GM23338 (cell line): Measurements from ENCODE around the gene ADCY4. TPM values are rescaled to one million over a fixed set of nuclear protein-coding genes. Genes with fewer than 3 reads are reported as not detected.

ENCODE experiments used
- ATAC-seq: fragments of 200-7000 bp; cut with Tn5 transposase; 3 replicates; pipeline ENCODE4 v1.9.1; 2020
- DNase-seq: peaks from one replicate; pipeline ENCODE4 v3.0.0-alpha.2; 2015; ENCODE audit warnings: low spot score
- H2AFZ ChIP-seq: fragments of 200-600 bp; sonication (generic); 2 replicates; pipeline ENCODE4 v1.8.0; 2016; ENCODE audit warnings: antibody characterized with exemption, mild to moderate bottlenecking, moderate library complexity
- H3F3A ChIP-seq: fragments of 200-600 bp; sonication (generic); replicated peaks from 2 replicates; pipeline ENCODE4 v1.8.0; 2017; ENCODE audit warnings: antibody characterized with exemption, mixed run types, low read depth
- H3K27ac ChIP-seq: fragments of 200-600 bp; sonication (generic); 2 replicates; pipeline ENCODE4 v1.6.1; 2016; ENCODE audit warnings: low read depth
- H3K27me3 ChIP-seq: fragments of 200-600 bp; sonication (generic); 2 replicates; pipeline ENCODE4 v1.8.0; 2016; ENCODE audit warnings: mild to moderate bottlenecking, mixed run types, moderate library complexity; ENCODE audit not compliant: insufficient read depth
- H3K36me3 ChIP-seq: fragments of 200-600 bp; sonication (generic); 2 replicates; pipeline ENCODE4 v1.8.0; 2016; ENCODE audit warnings: mild to moderate bottlenecking; ENCODE audit not compliant: insufficient read depth
- H3K4me1 ChIP-seq: fragments of 200-600 bp; sonication (generic); 2 replicates; pipeline ENCODE4 v1.8.0; 2016; ENCODE audit warnings: mild to moderate bottlenecking, moderate library complexity; ENCODE audit not compliant: insufficient read depth
- H3K4me2 ChIP-seq: fragments of 200-600 bp; sonication (generic); 2 replicates; pipeline ENCODE4 v1.7.1; 2017; ENCODE audit warnings: mixed run types
- H3K4me3 ChIP-seq: fragments of 200-600 bp; sonication (generic); 2 replicates; pipeline ENCODE4 v1.6.1; 2016; ENCODE audit warnings: mixed run types
- H3K79me2 ChIP-seq: fragments of 200-600 bp; sonication (generic); replicated peaks from 2 replicates; pipeline ENCODE4 v1.8.0; 2017; ENCODE audit warnings: mild to moderate bottlenecking; ENCODE audit not compliant: insufficient read depth
- H3K9me2 ChIP-seq: fragments of 200-600 bp; sonication (generic); 2 replicates; pipeline ENCODE4 v1.8.0; 2017; ENCODE audit not compliant: insufficient read depth
- H4K20me1 ChIP-seq: fragments of 200-600 bp; sonication (generic); replicated peaks from 2 replicates; pipeline ENCODE4 v1.8.0; 2017; ENCODE audit warnings: mild to moderate bottlenecking; ENCODE audit not compliant: insufficient read depth
- H3K27ac Mint-ChIP-seq: 2 replicates; pipeline ENCODE4 v1.8.0; 2020; ENCODE audit warnings: inconsistent platforms, mild to moderate bottlenecking, moderate library complexity, mixed read lengths
- H3K27me3 Mint-ChIP-seq: 3 replicates; pipeline ENCODE4 v1.8.0; 2022; ENCODE audit warnings: low read depth, mild to moderate bottlenecking, moderate library complexity, mixed read lengths, inconsistent platforms; ENCODE audit not compliant: insufficient read depth, poor library complexity
- H3K36me3 Mint-ChIP-seq: 3 replicates; pipeline ENCODE4 v1.8.0; 2021; ENCODE audit warnings: low read depth, mild to moderate bottlenecking, inconsistent platforms, moderate library complexity, mixed read lengths
- H3K4me1 Mint-ChIP-seq: 3 replicates; pipeline ENCODE4 v1.8.0; 2020; ENCODE audit warnings: mild to moderate bottlenecking, inconsistent platforms, mixed read lengths
- H3K4me3 Mint-ChIP-seq: 3 replicates; pipeline ENCODE4 v1.8.0; 2021; ENCODE audit warnings: moderate library complexity, mild to moderate bottlenecking, inconsistent platforms, mixed read lengths
- H3K9me3 Mint-ChIP-seq: 3 replicates; pipeline ENCODE4 v1.8.0; 2020; ENCODE audit warnings: moderate library complexity, mild to moderate bottlenecking, inconsistent platforms, mixed read lengths
- CREB1 ChIP-seq: fragments of 250-450 bp; sonication (Bioruptor Pico); IDR thresholded peaks from 2 replicates; pipeline ENCODE4 v1.5.0; 2020; ENCODE audit warnings: low read depth, mild to moderate bottlenecking, moderate library complexity
- CTCF ChIP-seq, 2 experiments: fragments of 200-600 bp in 1 of 2; sonication (generic) in 1 of 2; conservative IDR thresholded peaks; 2 replicates each; pipeline versions ENCODE4 v1.5.1 to v1.6.1; 2016 to 2017; ENCODE audit warnings: antibody characterized with exemption in 2 of 2, low read depth in 2 of 2, mild to moderate bottlenecking in 2 of 2, moderate library complexity in 1 of 2
- ETS1 ChIP-seq: IDR thresholded peaks from 2 replicates; pipeline ENCODE4 v1.6.1; 2016; ENCODE audit warnings: antibody characterized with exemption
- EZH2 ChIP-seq: fragments of 200-600 bp; sonication (generic); IDR thresholded peaks from one replicate; pipeline ENCODE4 v1.8.0; 2017; ENCODE audit warnings: antibody characterized with exemption, mild to moderate bottlenecking, low read depth; ENCODE audit not compliant: unreplicated experiment
- EZH2phosphoT487 ChIP-seq: fragments of 200-600 bp; sonication (generic); IDR thresholded peaks from one replicate; pipeline ENCODE4 v1.8.1; 2018; ENCODE audit warnings: antibody characterized with exemption; ENCODE audit not compliant: unreplicated experiment
- JUNB ChIP-seq: IDR thresholded peaks from one replicate; pipeline ENCODE4 v1.6.1; 2016; ENCODE audit warnings: antibody characterized with exemption; ENCODE audit not compliant: unreplicated experiment
- NANOG ChIP-seq: IDR thresholded peaks from 2 replicates; pipeline ENCODE4 v1.6.1; 2016; ENCODE audit warnings: antibody characterized with exemption, borderline replicate concordance
- POLR2AphosphoS5 ChIP-seq: IDR thresholded peaks from 2 replicates; pipeline ENCODE4 v1.6.1; 2016; ENCODE audit warnings: antibody characterized with exemption, low read depth
- REST ChIP-seq: IDR thresholded peaks from one replicate; pipeline ENCODE4 v1.6.1; 2018; ENCODE audit warnings: antibody characterized with exemption; ENCODE audit not compliant: unreplicated experiment
- STAT1 ChIP-seq: IDR thresholded peaks from one replicate; pipeline ENCODE4 v1.6.1; 2016; ENCODE audit warnings: antibody characterized with exemption; ENCODE audit not compliant: unreplicated experiment
- ZNF114 ChIP-seq: fragments of 250-450 bp; sonication (Bioruptor Pico); IDR thresholded peaks from 2 replicates; pipeline ENCODE4 v1.5.0; 2020; ENCODE audit warnings: mild to moderate bottlenecking, moderate library complexity
- ZNF331 ChIP-seq: fragments of 250-450 bp; sonication (Bioruptor Pico); IDR thresholded peaks from 2 replicates; pipeline ENCODE4 v1.5.0; 2020; ENCODE audit warnings: low read depth, mild to moderate bottlenecking, moderate library complexity
- ZNF462 ChIP-seq: fragments of 250-450 bp; sonication (Bioruptor Pico); IDR thresholded peaks from 2 replicates; pipeline ENCODE4 v1.5.0; 2020; ENCODE audit warnings: mild to moderate bottlenecking, moderate library complexity
- polyA plus RNA-seq: library from polyadenylated mRNA; unstranded; fragments of >200 nt; fragmentation: Nextera tagmentation; extraction: Ambion mirVana; gene quantifications from 2 replicates; pipeline ENCODE4 v1.2.1, GENCODE V29; 2016
- total RNA-seq: library from RNA; depleted of rRNA; stranded (reverse); fragments of >200 nt; shearing (Covaris generic); gene quantifications from 2 replicates; pipeline ENCODE4 v1.2.3, GENCODE V29; 2014

ADCY4 gene
- total and polyA plus RNA-seq, 2 experiments from 2014 or later = 0.10 to 0.40 TPM

GRCh38 chr14:24372701-24373416 is 38.0 kb upstream of the ADCY4 start:
- peaks cover 28% of the 10 kb centered on the region for H3K27me3 Mint-ChIP-seq

More at GRCh38 chr14:24372701-24373416, 38.0 kb upstream of the ADCY4 start:
- Mint-ChIP-seq H3K4me3 (no peak overlapping the region), H3K4me1 (peaks cover 35% of the 10 kb centered on the region), H3K36me3 (peaks cover 14% of the 10 kb centered on the region), H3K27ac (no peak overlapping the region), H3K9me3 (no peaks in the 10 kb centered on the region)
- no peaks in the 10 kb centered on the region for H3K36me3 ChIP-seq
- peaks cover 24% of the 10 kb centered on the region for H3K4me1 ChIP-seq
- peaks cover 4% of the 10 kb centered on the region; the same call in 1 of the 2 replicates for H3K9me2 ChIP-seq
- no peak for TF ChIP-seq REST
- TF ChIP-seq POLR2AphosphoS5 = no peak
- TF ChIP-seq NANOG = no peak
- TF ChIP-seq ZNF114 = no peak
- no peak for TF ChIP-seq ETS1
- TF ChIP-seq STAT1 = no peak
- no peak for TF ChIP-seq EZH2phosphoT487
- no peak for TF ChIP-seq CTCF (conservative IDR thresholded peaks at IDR 0.05; ENCODE audit: low read depth in 2 of 2)
- no peak for TF ChIP-seq ZNF331 (CRISPR knock-in tag)
- TF ChIP-seq JUNB = no peak
- TF ChIP-seq CREB1 (CRISPR knock-in tag) = no peak
- TF ChIP-seq EZH2 = no peak
- TF ChIP-seq ZNF462 = no peak
- H2AFZ ChIP-seq = no peak overlapping the region
- no peaks in the 10 kb centered on the region for H3K27me3 ChIP-seq
- no peak overlapping the region for H3K4me3 ChIP-seq
- H3K79me2 ChIP-seq = no peaks in the 10 kb centered on the region
- no peak for ATAC-seq
- H3F3A ChIP-seq = 0 out of 2 replicates have a peak, but pooled peaks cover 2% of the 10 kb centered on the region
- H3K27ac ChIP-seq = no peak overlapping the region
- no peak overlapping the region for H3K4me2 ChIP-seq
- no peaks in the 10 kb centered on the region for H4K20me1 ChIP-seq
- no peak for DNase-seq
